ENCODE data around the gene CNN1.

The CNN1 gene

GRCh38 chr19:11538232-11539036 lies at the start of gene CNN1:
Gene CNN1, plus strand, starts transcription at chr19:11538851. Its CDS starts 77 bp downstream, at chr19:11538928.
- DNase-seq: no peak

GRCh38 chr19:11489378-11489777 lies 49.3 kb upstream of the CNN1 start:
- no peak for DNase-seq

GRCh38 chr19:11494634-11495285 lies 43.9 kb upstream of the CNN1 start:
- no peak for DNase-seq

- DNase-seq: no peak
Observed at GRCh38 chr19:11495481-11495880, 43.2 kb upstream of the CNN1 start.

- DNase-seq: no peak
Observed at GRCh38 chr19:11495885-11496284, 42.8 kb upstream of the CNN1 start.

- peak; percentile 52 for DNase-seq
Observed at GRCh38 chr19:11496391-11497163, 42.1 kb upstream of the CNN1 start.

- DNase-seq: no peak
Observed at GRCh38 chr19:11499220-11499726, 39.4 kb upstream of the CNN1 start.

GRCh38 chr19:11499890-11500420 lies 38.7 kb upstream of the CNN1 start:
- DNase-seq: no peak

GRCh38 chr19:11504502-11505031 lies 34.1 kb upstream of the CNN1 start:
- no peak for DNase-seq

GRCh38 chr19:11505032-11505503 lies 33.6 kb upstream of the CNN1 start:
- DNase-seq: peak; percentile 97

GRCh38 chr19:11505504-11506100 lies 33.0 kb upstream of the CNN1 start, which contains the start of gene ZNF653:
Gene ZNF653, minus strand, starts transcription at chr19:11505839. Its CDS starts 53 bp downstream, at chr19:11505786.
- peak; percentile 94 for DNase-seq

- DNase-seq: no peak
Observed at GRCh38 chr19:11506101-11506555, 32.5 kb upstream of the CNN1 start.

GRCh38 chr19:11506967-11507366 lies 31.7 kb upstream of the CNN1 start:
- no peak for DNase-seq

GRCh38 chr19:11507370-11508078 lies 31.1 kb upstream of the CNN1 start:
- no peak for DNase-seq

GRCh38 chr19:11510444-11510843 lies 28.2 kb upstream of the CNN1 start:
- DNase-seq: no peak

GRCh38 chr19:11513946-11514345 lies 24.7 kb upstream of the CNN1 start:
- no peak for DNase-seq

GRCh38 chr19:11519138-11519537 lies 19.5 kb upstream of the CNN1 start:
- DNase-seq: no peak

GRCh38 chr19:11528551-11529341 lies 9.9 kb upstream of the CNN1 start, which contains the start of gene ECSIT:
Gene ECSIT, minus strand, starts transcription at chr19:11529134. Its CDS starts 9,964 bp downstream, at chr19:11519170.
- peak; percentile 94 for DNase-seq

GRCh38 chr19:11530432-11530831 lies 8.2 kb upstream of the CNN1 start:
- DNase-seq: peak; percentile 46

GRCh38 chr19:11534538-11534937 lies 4.1 kb upstream of the CNN1 start:
- DNase-seq: no peak
